Tibial nerve (tissue), 4 donors: ENCODE measurements around the gene DBF4. TPM values are rescaled to one million over a fixed set of nuclear protein-coding genes. Genes with fewer than 3 reads are reported as not detected.
"Not testable (repeated sequence)": the region's sequence is repeated elsewhere in the genome, so short reads cannot be mapped to it uniquely, and the experiment has no call there.

Experiments
- DNase-seq, 2 donors: peaks; one replicate each; pipeline ENCODE4 v3.0.0-alpha.2; 2019; ENCODE audit warnings: low spot score in 2 of 2
- H3K27ac ChIP-seq, 4 donors: fragments of 200-600 bp; sonication (generic) in 3 of 4; one replicate each; pipeline ENCODE4 v1.5.1; 2017 to 2019; ENCODE audit warnings: mild to moderate bottlenecking in 1 of 4
- H3K27me3 ChIP-seq, 2 donors: fragments of 200-600 bp; sonication (generic) in 1 of 2; one replicate each; pipeline versions ENCODE4 v1.5.1 to v1.6.0; 2017 to 2019
- H3K36me3 ChIP-seq, 3 donors: fragments of 200-600 bp; sonication (generic); one replicate each; pipeline ENCODE4 v1.5.1; 2018 to 2019
- H3K4me1 ChIP-seq, 4 donors: fragments of 200-600 bp; sonication (generic) in 3 of 4; one replicate each; pipeline ENCODE4 v1.5.1; 2017 to 2019
- H3K4me3 ChIP-seq, 4 donors: fragments of 200-600 bp; sonication (generic) in 3 of 4; one replicate each; pipeline ENCODE4 v1.5.1; 2017 to 2019; ENCODE audit warnings: mild to moderate bottlenecking in 1 of 4, moderate library complexity in 1 of 4
- H3K9me3 ChIP-seq, 4 donors: fragments of 200-600 bp; sonication (generic) in 3 of 4; one replicate each; pipeline ENCODE4 v1.5.1; 2017 to 2019
- CTCF ChIP-seq, 5 experiments: fragments of 200-600 bp in 3 of 5; fragments of 450-650 bp in 2 of 5; sonication (generic) in 3 of 5; IDR thresholded peaks; one replicate each; pipeline ENCODE4 v1.5.1; 2016 to 2019; ENCODE audit warnings: antibody characterized with exemption in 5 of 5, mild to moderate bottlenecking in 3 of 5, moderate library complexity in 2 of 5
- EP300 ChIP-seq, 2 donors: sonication (generic); formaldehyde crosslinking; IDR thresholded peaks; one replicate each; pipeline ENCODE4 v1.6.1; 2017; ENCODE audit warnings: antibody characterized with exemption in 2 of 2, mild to moderate bottlenecking in 1 of 2
- POLR2A ChIP-seq, 2 donors: fragments of 450-650 bp; IDR thresholded peaks; one replicate each; pipeline ENCODE4 v1.6.1; 2017; ENCODE audit warnings: antibody characterized with exemption in 2 of 2, mild to moderate bottlenecking in 2 of 2, moderate library complexity in 2 of 2
- WGBS, 2 donors: methylation state at CpG; one replicate each; pipeline ENCODE4 v1.1.5; 2018; 5-methylcytosine and 5-hydroxymethylcytosine counted together
- total RNA-seq, 4 donors: library from RNA; depleted of rRNA; stranded (reverse); fragments of >200 nt; gene quantifications; one replicate each; pipeline ENCODE4 v1.1.0, GENCODE V29; 2016

DBF4 gene
- total RNA-seq, 4 donors from 2014 or later = 10.3 to 23.6 (median 20.1) TPM

GRCh38 chr7:87850836-87851593 is 25.3 kb upstream of the DBF4 start:
- no peaks in the 10 kb centered on the region for H3K4me1 ChIP-seq
- TF ChIP-seq EP300 (IDR thresholded peaks at IDR 0.05) (no peak), CTCF (IDR thresholded peaks at IDR 0.05) (no peak)
- DNase-seq = no peak
- no peaks in the 10 kb centered on the region for H3K9me3 ChIP-seq
- no peak overlapping the region for H3K4me3 ChIP-seq
- H3K27ac ChIP-seq = no peak overlapping the region
- 74 to 76% methylated on average over 1 of the region's 1 CpG for WGBS, 2 donors
- H3K27me3 ChIP-seq = no peaks in the 10 kb centered on the region
- H3K36me3 ChIP-seq = peaks cover 0 to 58% (median 0%) of the 10 kb centered on the region in 3 donors

- Histone ChIP-seq H3K4me3 (no peak overlapping the region), H3K4me1 (no peaks in the 10 kb centered on the region), H3K36me3 (peaks cover 0 to 58% (median 0%) of the 10 kb centered on the region in 3 donors), H3K27ac (no peak overlapping the region), H3K9me3 (no peaks in the 10 kb centered on the region), H3K27me3 (no peaks in the 10 kb centered on the region)
- DNase-seq = no peak
- 89 to 97% methylated on average over 6 of the region's 6 CpGs for WGBS, 2 donors
- TF ChIP-seq CTCF (IDR thresholded peaks at IDR 0.05) (no peak), POLR2A (IDR thresholded peaks at IDR 0.05) (no peak), EP300 (IDR thresholded peaks at IDR 0.05) (no peak)
Observed at GRCh38 chr7:87852306-87852705, 24.0 kb upstream of the DBF4 start.

GRCh38 chr7:87853237-87853864 is 22.9 kb upstream of the DBF4 start:
- Histone ChIP-seq H3K36me3 (peaks cover 3 to 69% (median 8%) of the 10 kb centered on the region in 3 donors), H3K27ac (no peak overlapping the region), H3K4me3 (no peak overlapping the region), H3K4me1 (no peaks in the 10 kb centered on the region), H3K9me3 (no peaks in the 10 kb centered on the region), H3K27me3 (no peaks in the 10 kb centered on the region)
- DNase-seq = no peak
- 77 to 83% methylated on average over 1 of the region's 1 CpG for WGBS, 2 donors
- TF ChIP-seq EP300 (IDR thresholded peaks at IDR 0.05) (no peak), CTCF (IDR thresholded peaks at IDR 0.05) (no peak), POLR2A (IDR thresholded peaks at IDR 0.05) (no peak)

- no peak overlapping the region for H3K27ac ChIP-seq
- 90 to 92% methylated on average over 3 of the region's 3 CpGs for WGBS, 2 donors
- no peaks in the 10 kb centered on the region for H3K9me3 ChIP-seq
- no peak for DNase-seq
- H3K27me3 ChIP-seq = no peaks in the 10 kb centered on the region
- peaks cover 3 to 53% (median 14%) of the 10 kb centered on the region in 3 donors for H3K36me3 ChIP-seq
- TF ChIP-seq EP300 (IDR thresholded peaks at IDR 0.05) (no peak), POLR2A (IDR thresholded peaks at IDR 0.05) (no peak), CTCF (IDR thresholded peaks at IDR 0.05) (no peak)
- H3K4me1 ChIP-seq = no peaks in the 10 kb centered on the region
- no peak overlapping the region for H3K4me3 ChIP-seq
Observed at GRCh38 chr7:87858417-87859100, 17.7 kb upstream of the DBF4 start.

- Histone ChIP-seq H3K27me3 (no peaks in the 10 kb centered on the region), H3K36me3 (peaks cover 0 to 51% (median 0%) of the 10 kb centered on the region in 3 donors), H3K27ac (no peak overlapping the region), H3K4me1 (no peaks in the 10 kb centered on the region), H3K4me3 (no peak overlapping the region), H3K9me3 (peaks cover 0 to 41% (median 8%) of the 10 kb centered on the region in 4 donors)
- 97 to 98% methylated on average over 2 of the region's 2 CpGs for WGBS, 2 donors
- DNase-seq = no peak
- no peak for TF ChIP-seq CTCF (IDR thresholded peaks at IDR 0.05)
- no peak for TF ChIP-seq POLR2A (IDR thresholded peaks at IDR 0.05)
- TF ChIP-seq EP300 (IDR thresholded peaks at IDR 0.05) = no peak
Observed at GRCh38 chr7:87866089-87866488, 10.2 kb upstream of the DBF4 start.

- H3K4me3 ChIP-seq, DNase-seq, H3K4me1 ChIP-seq, H3K27ac ChIP-seq, H3K27me3 ChIP-seq: not testable (repeated sequence)
- Histone ChIP-seq H3K36me3 (peaks cover 0 to 55% (median 0%) of the 10 kb centered on the region in 3 donors), H3K9me3 (peaks cover 0 to 45% (median 8%) of the 10 kb centered on the region in 4 donors)
- WGBS, 2 donors = 94 to 96% methylated on average over 6 of the region's 6 CpGs
Observed at GRCh38 chr7:87866533-87866932, 9.8 kb upstream of the DBF4 start.
